GM23248 (cell line): Measurements from ENCODE around the gene USP10.

Experiments used
- EZH2 ChIP-seq: fragments of 200-600 bp; sonication (generic); IDR thresholded peaks from 2 replicates; pipeline ENCODE4 v1.6.1; 2018; ENCODE audit warnings: antibody characterized with exemption, mild to moderate bottlenecking; ENCODE audit not compliant: insufficient read depth, poor library complexity, severe bottlenecking
- EZH2phosphoT487 ChIP-seq: fragments of 200-600 bp; sonication (generic); IDR thresholded peaks from 2 replicates; pipeline ENCODE4 v1.6.1; 2018; ENCODE audit warnings: antibody characterized with exemption, moderate library complexity, mild to moderate bottlenecking, low read depth; ENCODE audit not compliant: insufficient read depth

DNA sequence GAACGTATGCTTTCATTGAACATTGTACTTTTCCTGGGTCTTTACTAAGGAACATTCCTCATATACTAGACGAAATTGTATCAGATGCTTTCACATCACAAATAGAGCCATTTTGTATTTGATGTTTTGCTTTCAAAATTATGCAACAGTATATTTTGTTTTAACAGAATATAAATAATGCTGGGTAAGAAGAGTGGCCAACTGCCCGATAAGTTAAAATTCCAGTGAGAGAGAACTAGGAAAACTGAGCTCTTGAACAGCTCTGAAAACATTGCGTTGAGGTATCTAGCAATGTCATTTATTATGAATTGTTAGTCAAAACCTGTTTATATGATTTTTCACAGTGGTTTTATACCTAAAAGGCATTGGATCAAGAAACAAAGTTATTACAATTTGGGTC is 50.8 kb downstream of the USP10 start:
- no peak for TF ChIP-seq EZH2phosphoT487
- no peak for TF ChIP-seq EZH2
